Measurements from ENCODE around the gene IL1A. TPM values are rescaled to one million over a fixed set of nuclear protein-coding genes. Genes with fewer than 3 reads are reported as not detected.

IL1A gene
- total RNA-seq, 1 donor from 2014 or later = 1.9 TPM

DNA sequence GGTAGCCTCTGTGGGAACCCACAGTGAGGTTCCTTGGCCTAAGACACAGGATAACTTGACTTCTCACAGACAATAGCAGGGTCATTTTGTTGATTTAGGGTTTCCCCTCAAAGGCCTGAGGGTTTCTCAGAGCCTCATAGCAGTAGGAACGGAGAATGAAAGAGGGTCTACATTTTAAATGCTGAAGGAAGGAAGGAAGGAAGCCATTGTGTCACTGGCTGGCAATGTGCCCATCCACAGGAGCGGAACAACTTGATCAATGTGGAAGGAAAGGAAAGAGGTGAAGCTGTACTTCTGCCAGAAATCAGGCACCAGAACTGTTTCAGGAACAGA, 47.2 kb upstream of the IL1A start:
- TF ChIP-seq, protein P1, sequence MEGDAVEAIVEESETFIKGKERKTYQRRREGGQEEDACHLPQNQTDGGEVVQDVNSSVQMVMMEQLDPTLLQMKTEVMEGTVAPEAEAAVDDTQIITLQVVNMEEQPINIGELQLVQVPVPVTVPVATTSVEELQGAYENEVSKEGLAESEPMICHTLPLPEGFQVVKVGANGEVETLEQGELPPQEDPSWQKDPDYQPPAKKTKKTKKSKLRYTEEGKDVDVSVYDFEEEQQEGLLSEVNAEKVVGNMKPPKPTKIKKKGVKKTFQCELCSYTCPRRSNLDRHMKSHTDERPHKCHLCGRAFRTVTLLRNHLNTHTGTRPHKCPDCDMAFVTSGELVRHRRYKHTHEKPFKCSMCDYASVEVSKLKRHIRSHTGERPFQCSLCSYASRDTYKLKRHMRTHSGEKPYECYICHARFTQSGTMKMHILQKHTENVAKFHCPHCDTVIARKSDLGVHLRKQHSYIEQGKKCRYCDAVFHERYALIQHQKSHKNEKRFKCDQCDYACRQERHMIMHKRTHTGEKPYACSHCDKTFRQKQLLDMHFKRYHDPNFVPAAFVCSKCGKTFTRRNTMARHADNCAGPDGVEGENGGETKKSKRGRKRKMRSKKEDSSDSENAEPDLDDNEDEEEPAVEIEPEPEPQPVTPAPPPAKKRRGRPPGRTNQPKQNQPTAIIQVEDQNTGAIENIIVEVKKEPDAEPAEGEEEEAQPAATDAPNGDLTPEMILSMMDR (IDR thresholded peaks at IDR 0.05) = no peak

DNA sequence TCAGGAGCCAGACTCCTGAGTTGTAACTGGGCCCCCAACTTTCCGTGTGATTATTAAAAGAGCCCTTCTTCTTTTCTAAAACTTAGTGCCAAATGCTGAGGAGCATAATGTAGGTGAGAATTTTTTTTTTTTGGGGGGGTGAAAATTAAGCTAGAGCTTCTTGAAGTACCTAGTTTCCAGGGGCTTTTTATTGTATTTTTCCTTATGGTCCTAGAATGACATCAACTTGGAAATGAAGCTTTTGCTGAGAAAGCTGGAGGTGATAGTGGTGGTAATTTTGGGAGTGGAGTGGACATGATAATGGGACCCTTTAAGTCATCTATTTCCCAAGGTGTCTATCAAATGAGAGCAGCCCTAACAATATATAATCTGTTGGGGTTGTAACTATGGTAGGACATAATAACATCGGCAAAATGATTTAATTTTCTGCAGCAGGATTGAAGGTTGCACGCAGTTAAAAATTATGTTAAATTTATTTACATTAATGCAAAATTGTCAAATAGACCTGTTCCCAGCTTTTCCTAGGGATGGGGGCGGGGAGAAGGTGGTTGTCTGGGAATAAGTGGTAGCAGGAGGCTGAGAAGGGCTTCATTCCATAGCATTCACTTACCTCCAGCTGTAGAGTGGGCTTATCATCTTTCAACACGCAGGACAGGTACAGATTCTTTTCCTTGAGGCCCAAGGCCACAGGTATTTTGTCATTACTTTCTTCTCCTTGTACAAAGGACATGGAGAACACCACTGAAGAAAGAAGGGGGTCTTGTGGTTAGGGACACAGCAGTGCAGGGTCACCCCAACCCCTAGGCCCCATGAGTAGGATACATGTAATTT, 46.6 kb upstream of the IL1A start:
- no peak overlapping the region for H3K27ac ChIP-seq
- no peak overlapping the region for H3K4me3 ChIP-seq
- H3K36me3 ChIP-seq = no peaks in the 10 kb centered on the region
- DNase-seq (no peak), ATAC-seq (no peak)
- H3K4me1 ChIP-seq = no peaks in the 10 kb centered on the region
- no peaks in the 10 kb centered on the region for H3K9me3 ChIP-seq
- TF ChIP-seq, protein P1 (IDR thresholded peaks at IDR 0.05) = no peak
- H3K27me3 ChIP-seq = no peaks in the 10 kb centered on the region
- intact Hi-C loops (cut with DNase I) = no loop called here

More for the DNA sequence above, 47.2 kb upstream of the IL1A start:
- intact Hi-C loops (cut with DNase I) = no loop called here
- H3K36me3 ChIP-seq = no peaks in the 10 kb centered on the region
- H3K4me1 ChIP-seq = no peaks in the 10 kb centered on the region
- no peak for DNase-seq
- no peak for ATAC-seq
- H3K9me3 ChIP-seq = no peaks in the 10 kb centered on the region
- H3K4me3 ChIP-seq = no peak overlapping the region
- H3K27ac ChIP-seq = no peak overlapping the region
- no peaks in the 10 kb centered on the region for H3K27me3 ChIP-seq

DNA sequence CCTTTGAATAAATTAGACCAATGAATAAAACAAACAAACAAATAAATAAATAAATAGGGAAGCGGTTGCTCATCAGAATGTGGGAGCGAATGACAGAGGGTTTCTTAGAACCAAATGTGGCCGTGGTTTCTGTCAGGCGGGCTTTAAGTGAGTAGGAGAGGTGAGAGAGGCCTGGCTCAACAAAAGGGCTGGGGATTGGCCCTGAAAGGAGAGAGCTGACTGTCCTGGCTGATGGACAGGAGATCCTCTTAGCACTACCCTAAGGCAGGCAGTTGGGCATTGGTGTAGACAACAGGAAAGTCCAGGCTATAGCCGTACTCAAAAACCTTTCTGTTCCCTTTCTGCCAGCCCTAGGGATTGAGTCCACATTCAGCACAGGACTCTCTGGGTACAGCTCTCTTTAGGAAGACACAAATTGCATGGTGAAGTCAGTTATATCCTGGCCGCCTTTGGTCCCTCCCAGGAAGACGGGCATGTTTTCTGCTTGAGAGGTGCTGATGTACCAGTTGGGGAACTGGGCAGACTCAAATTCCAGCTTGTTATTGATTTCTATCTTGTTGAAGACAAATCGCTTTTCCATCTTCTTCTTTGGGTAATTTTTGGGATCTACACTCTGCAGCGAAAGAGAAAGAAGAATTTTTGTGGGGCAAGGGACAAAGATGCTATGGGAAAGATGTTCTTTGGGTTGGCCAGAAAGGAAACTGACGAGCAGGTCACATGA, 45.8 kb upstream of the IL1A start:
- no peak for DNase-seq
- no peak overlapping the region for H3K4me3 ChIP-seq
- no peaks in the 10 kb centered on the region for H3K36me3 ChIP-seq
- no peaks in the 10 kb centered on the region for H3K9me3 ChIP-seq
- ATAC-seq = no peak
- H3K27ac ChIP-seq = no peak overlapping the region
- TF ChIP-seq, protein P1 (IDR thresholded peaks at IDR 0.05) = no peak
- no peaks in the 10 kb centered on the region for H3K4me1 ChIP-seq
- intact Hi-C loops (cut with DNase I) = no loop called here
- H3K27me3 ChIP-seq = no peaks in the 10 kb centered on the region

DNA sequence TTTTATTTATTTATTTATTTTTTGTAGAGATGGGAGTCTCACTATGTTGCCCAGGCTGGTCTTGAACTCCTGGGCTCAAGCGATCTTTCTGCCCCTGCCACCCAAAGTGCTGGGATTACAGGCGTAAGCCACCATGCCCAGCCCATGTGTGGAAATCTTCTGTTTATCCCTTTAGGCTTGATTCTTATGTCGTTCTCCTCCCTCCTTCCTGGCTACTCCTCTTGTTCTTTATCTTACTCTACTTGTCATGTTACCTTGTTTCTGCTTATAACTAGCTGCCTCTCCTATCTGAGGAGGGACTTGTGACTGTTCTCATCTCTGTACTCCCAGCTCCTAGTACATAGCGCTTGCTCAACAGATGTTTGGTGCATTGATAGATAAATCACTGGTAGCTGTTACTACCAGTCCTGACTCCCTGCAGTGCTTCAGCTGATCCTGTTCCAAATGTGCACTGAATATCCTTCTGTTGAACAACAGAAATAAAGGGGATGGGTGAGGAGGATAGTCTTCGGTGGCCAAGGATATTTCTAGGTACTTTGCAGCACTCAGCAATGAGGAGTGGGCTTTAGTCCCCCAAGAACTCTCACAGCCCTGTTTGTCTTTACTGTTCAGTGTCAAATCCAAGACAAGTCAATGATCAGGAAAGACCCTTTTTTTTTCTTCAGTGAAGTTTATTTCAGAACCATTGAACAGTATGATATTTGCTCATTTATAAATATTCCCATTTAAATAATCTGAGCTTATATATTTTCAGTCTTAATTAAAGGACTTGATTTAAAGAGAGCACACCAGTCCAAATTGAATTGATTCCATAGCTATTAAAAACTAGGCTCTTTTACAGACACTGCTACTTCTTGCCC, 45.0 kb upstream of the IL1A start:
- Histone ChIP-seq H3K27ac (no peak overlapping the region), H3K4me1 (no peaks in the 10 kb centered on the region), H3K27me3 (no peaks in the 10 kb centered on the region), H3K36me3 (no peaks in the 10 kb centered on the region), H3K4me3 (no peak overlapping the region), H3K9me3 (no peaks in the 10 kb centered on the region)
- intact Hi-C loops (cut with DNase I) = no loop called here
- no peak for ATAC-seq
- TF ChIP-seq, protein P1 (IDR thresholded peaks at IDR 0.05) = no peak
- DNase-seq = no peak

DNA sequence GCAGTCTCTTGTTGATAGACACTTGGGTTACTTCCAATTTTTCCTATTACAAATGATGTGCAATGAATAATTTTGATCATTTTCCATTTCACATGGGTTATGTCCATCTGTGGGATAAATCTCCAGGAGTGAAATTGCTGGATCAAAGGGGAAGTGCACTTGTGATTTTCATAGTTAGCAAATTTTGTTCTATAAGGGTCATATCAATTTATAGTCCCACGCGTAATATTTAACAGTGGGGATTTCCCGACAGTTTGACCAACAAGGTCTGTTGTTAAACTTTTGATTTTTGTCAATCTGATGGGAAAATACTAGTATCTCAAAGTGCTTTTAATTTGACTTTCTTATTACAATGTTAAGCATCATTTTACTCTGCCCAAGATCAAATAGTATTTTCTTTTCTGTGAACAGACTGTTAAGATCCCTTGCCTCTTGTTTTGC, 44.0 kb upstream of the IL1A start:
- H3K9me3 ChIP-seq = no peaks in the 10 kb centered on the region
- intact Hi-C loops (cut with DNase I) = no loop called here
- no peak overlapping the region for H3K4me3 ChIP-seq
- ATAC-seq (no peak), DNase-seq (no peak)
- TF ChIP-seq, protein P1 (IDR thresholded peaks at IDR 0.05) = no peak
- H3K36me3 ChIP-seq = no peaks in the 10 kb centered on the region
- no peak overlapping the region for H3K27ac ChIP-seq
- H3K27me3 ChIP-seq = no peaks in the 10 kb centered on the region
- H3K4me1 ChIP-seq = no peaks in the 10 kb centered on the region
